PC-9 (cell line): ENCODE results near the gene FOSL2. TPM values are rescaled to one million over a fixed set of nuclear protein-coding genes. Genes with fewer than 3 reads are reported as not detected.

Source experiments
- BruUV-seq: library from RNA; stranded (reverse); fragments of 400-500 nt; replicated peaks from 2 replicates; lab custom pipeline; 2021; lab: Mats Ljungman, UMichigan
- CTCF ChIA-PET: fragments of 300-600 bp; sonication (Branson Sonifier 250); formaldehyde crosslinking; loops from one replicate; lab custom pipeline; 2022; ENCODE audit warnings: antibody characterized with exemption; lab: Charles Lee
- POLR2A ChIA-PET: fragments of 300-600 bp; sonication (Branson Sonifier 250); formaldehyde crosslinking; loops from one replicate; lab custom pipeline; 2022; ENCODE audit warnings: antibody characterized with exemption; ENCODE audit not compliant: unreplicated experiment; lab: Charles Lee
- DNase-seq, 2 experiments: peaks; one replicate each; pipeline versions ENCODE4 v3.0.0 to v3.0.0-alpha.2; 2015 to 2022; ENCODE audit warnings: mixed read lengths in 1 of 2
- H2AFZ ChIP-seq: fragments of 200-600 bp; sonication (generic); 2 replicates; pipeline ENCODE4 v1.8.1; 2017; ENCODE audit warnings: antibody characterized with exemption
- H3F3A ChIP-seq: fragments of 200-600 bp; sonication (generic); 2 replicates; pipeline ENCODE4 v1.8.1; 2017; ENCODE audit warnings: antibody characterized with exemption, mild to moderate bottlenecking, low read depth; ENCODE audit not compliant: insufficient read depth
- H3K27ac ChIP-seq: fragments of 200-600 bp; sonication (generic); 2 replicates; pipeline ENCODE4 v1.6.1; 2016; ENCODE audit warnings: mixed run types
- H3K27me3 ChIP-seq: fragments of 200-600 bp; sonication (generic); 2 replicates; pipeline ENCODE4 v1.6.1; 2016; ENCODE audit warnings: low read depth, mixed run types; ENCODE audit not compliant: insufficient read depth
- H3K36me3 ChIP-seq: fragments of 200-600 bp; sonication (generic); 2 replicates; pipeline ENCODE4 v1.6.1; 2016; ENCODE audit warnings: low read depth, mixed run types
- H3K4me1 ChIP-seq: fragments of 200-600 bp; sonication (generic); replicated peaks from 2 replicates; pipeline ENCODE4 v1.6.1; 2016; ENCODE audit warnings: mixed run types; ENCODE audit not compliant: insufficient read depth
- H3K4me2 ChIP-seq: fragments of 200-600 bp; sonication (generic); 2 replicates; pipeline ENCODE4 v1.6.1; 2017; ENCODE audit warnings: mixed run types
- H3K4me3 ChIP-seq: fragments of 200-600 bp; sonication (generic); 2 replicates; pipeline ENCODE4 v1.6.1; 2016; ENCODE audit warnings: mixed run types
- H3K79me2 ChIP-seq: fragments of 200-600 bp; sonication (generic); 2 replicates; pipeline ENCODE4 v1.6.1; 2017; ENCODE audit warnings: low read depth, mixed run types
- H3K9me2 ChIP-seq: fragments of 200-600 bp; sonication (generic); 2 replicates; pipeline ENCODE4 v1.8.1; 2017; ENCODE audit warnings: mild to moderate bottlenecking; ENCODE audit not compliant: insufficient read depth
- H3K9me3 ChIP-seq: fragments of 200-600 bp; sonication (generic); 2 replicates; pipeline ENCODE4 v1.8.1; 2016; ENCODE audit warnings: low read depth; ENCODE audit not compliant: insufficient read depth
- H4K20me1 ChIP-seq: fragments of 200-600 bp; sonication (generic); 2 replicates; pipeline ENCODE4 v1.8.1; 2017; ENCODE audit not compliant: insufficient read depth
- EZH2 ChIP-seq: fragments of 200-600 bp; sonication (generic); IDR thresholded peaks from 2 replicates; pipeline ENCODE4 v1.8.0; 2017; ENCODE audit warnings: antibody characterized with exemption, low read depth
- intact Hi-C: fragments of 100-400 bp; cut with micrococcal nuclease; formaldehyde crosslinking; loops from one replicate; pipeline ENCODE4 v1.10.0; 2022; ENCODE audit not compliant: unreplicated experiment
- total RNA-seq: library from RNA; stranded (reverse); gene quantifications from 2 replicates; pipeline ENCODE4 v1.2.3, GENCODE V29; 2021
- TF ChIP-seq, protein P1 (sequence below): fragments of 200-600 bp; sonication (generic); conservative IDR thresholded peaks from 2 replicates; pipeline ENCODE4 v1.6.1; 2017; ENCODE audit warnings: mixed run types, antibody characterized with exemption, mild to moderate bottlenecking, moderate library complexity

Gene FOSL2
- total RNA-seq, 1 experiment from 2014 or later: 60.0 TPM

DNA sequence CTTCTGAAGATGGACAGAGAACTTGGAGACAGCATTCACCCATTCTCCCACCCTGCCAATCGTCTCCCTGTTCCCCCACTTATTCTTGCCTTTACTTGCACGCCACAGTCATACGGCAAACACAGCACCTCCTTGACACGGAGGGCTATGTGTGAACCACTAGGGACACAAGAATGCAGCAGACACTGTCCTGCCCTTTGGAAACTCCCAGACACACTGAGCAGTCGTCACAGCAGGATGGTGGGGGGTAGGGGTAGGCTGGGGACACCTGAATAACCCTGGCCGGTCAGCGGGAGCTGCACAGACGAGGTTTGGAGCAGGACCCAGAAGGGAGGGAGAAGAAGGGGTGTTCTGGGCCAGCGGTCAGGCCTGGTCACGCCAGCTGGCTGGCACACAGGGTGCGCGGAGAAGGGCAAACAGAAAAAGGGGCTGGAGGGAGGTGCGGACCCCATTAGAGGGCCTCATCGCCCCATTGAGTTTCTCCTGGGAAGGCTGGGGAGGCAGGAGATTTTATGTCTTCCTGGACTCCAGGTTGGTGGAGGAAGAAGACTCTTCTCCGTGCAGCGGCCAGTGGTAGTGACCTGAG is 40.0 kb upstream of the FOSL2 start:
- no peaks in the 10 kb centered on the region for H3K9me2 ChIP-seq
- no peaks in the 10 kb centered on the region for H4K20me1 ChIP-seq
- ChIA-PET POLR2A (no interaction called here), CTCF (no interaction called here)
- BruUV-seq: no TSS peak
- no peak for TF ChIP-seq EZH2
- TF ChIP-seq, protein P1, sequence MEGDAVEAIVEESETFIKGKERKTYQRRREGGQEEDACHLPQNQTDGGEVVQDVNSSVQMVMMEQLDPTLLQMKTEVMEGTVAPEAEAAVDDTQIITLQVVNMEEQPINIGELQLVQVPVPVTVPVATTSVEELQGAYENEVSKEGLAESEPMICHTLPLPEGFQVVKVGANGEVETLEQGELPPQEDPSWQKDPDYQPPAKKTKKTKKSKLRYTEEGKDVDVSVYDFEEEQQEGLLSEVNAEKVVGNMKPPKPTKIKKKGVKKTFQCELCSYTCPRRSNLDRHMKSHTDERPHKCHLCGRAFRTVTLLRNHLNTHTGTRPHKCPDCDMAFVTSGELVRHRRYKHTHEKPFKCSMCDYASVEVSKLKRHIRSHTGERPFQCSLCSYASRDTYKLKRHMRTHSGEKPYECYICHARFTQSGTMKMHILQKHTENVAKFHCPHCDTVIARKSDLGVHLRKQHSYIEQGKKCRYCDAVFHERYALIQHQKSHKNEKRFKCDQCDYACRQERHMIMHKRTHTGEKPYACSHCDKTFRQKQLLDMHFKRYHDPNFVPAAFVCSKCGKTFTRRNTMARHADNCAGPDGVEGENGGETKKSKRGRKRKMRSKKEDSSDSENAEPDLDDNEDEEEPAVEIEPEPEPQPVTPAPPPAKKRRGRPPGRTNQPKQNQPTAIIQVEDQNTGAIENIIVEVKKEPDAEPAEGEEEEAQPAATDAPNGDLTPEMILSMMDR: no peak
- DNase-seq: no peak
- no peak overlapping the region for H3K4me3 ChIP-seq
- intact Hi-C loops: no loop called here
- H3K4me2 ChIP-seq: no peak overlapping the region
- H2AFZ ChIP-seq: no peak overlapping the region
- no peaks in the 10 kb centered on the region for H3K36me3 ChIP-seq
- H3K27ac ChIP-seq: no peak overlapping the region
- H3K4me1 ChIP-seq: no peaks in the 10 kb centered on the region; the same call in none of the 2 replicates
- H3K27me3 ChIP-seq: no peaks in the 10 kb centered on the region
- H3F3A ChIP-seq: peaks cover 6% of the 10 kb centered on the region; the same call in 1 of the 2 replicates
- no peaks in the 10 kb centered on the region for H3K9me3 ChIP-seq
- H3K79me2 ChIP-seq: no peaks in the 10 kb centered on the region

DNA sequence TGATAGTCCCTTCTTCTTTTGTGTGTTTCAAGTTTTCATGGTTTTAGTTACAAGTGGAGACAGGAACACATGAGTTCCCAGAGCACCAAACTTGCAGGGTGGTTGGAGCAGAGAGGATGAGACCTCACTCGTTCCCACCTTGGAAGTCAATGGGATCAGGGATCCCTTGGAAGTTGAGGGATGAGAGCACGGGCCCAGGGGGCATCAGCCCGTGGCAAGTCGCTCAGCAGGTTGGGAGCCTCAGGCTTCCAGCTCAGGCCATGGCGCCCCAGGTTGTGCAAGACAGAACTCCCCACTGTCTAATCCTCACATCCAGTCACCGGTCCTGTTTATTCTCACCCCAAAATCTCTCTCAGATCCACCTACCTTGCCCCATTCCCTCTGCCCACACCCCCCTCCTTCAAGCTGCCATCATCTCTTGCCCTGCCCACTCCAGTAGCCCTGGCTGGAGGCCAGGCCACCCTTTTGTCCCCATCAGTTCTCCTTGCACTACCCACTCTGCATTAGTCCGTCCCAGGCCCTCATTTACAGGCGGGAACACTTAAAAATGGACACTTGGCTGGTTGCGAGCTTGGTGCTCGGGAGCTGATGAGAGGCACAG is 37.6 kb upstream of the FOSL2 start:
- ChIA-PET CTCF (interaction anchor here (0.6 kb wide), 1 partner anchor 53 kb away, joined by 6 read pairs; no protein-coding TSS in a partner anchor), POLR2A (no interaction called here)
- Histone ChIP-seq H4K20me1 (no peaks in the 10 kb centered on the region), H3K36me3 (no peaks in the 10 kb centered on the region), H3K27me3 (no peaks in the 10 kb centered on the region), H3K4me2 (no peak overlapping the region), H3F3A (peaks cover 22% of the 10 kb centered on the region), H3K9me2 (no peaks in the 10 kb centered on the region), H3K79me2 (no peaks in the 10 kb centered on the region), H3K4me3 (no peak overlapping the region), H3K9me3 (no peaks in the 10 kb centered on the region), H3K27ac (no peak overlapping the region), H3K4me1 (peaks cover 17% of the 10 kb centered on the region), H2AFZ (no peak overlapping the region)
- no TSS peak for BruUV-seq
- intact Hi-C loops: no loop called here
- DNase-seq: no peak
- TF ChIP-seq, protein P1: no peak
- TF ChIP-seq EZH2: no peak

DNA sequence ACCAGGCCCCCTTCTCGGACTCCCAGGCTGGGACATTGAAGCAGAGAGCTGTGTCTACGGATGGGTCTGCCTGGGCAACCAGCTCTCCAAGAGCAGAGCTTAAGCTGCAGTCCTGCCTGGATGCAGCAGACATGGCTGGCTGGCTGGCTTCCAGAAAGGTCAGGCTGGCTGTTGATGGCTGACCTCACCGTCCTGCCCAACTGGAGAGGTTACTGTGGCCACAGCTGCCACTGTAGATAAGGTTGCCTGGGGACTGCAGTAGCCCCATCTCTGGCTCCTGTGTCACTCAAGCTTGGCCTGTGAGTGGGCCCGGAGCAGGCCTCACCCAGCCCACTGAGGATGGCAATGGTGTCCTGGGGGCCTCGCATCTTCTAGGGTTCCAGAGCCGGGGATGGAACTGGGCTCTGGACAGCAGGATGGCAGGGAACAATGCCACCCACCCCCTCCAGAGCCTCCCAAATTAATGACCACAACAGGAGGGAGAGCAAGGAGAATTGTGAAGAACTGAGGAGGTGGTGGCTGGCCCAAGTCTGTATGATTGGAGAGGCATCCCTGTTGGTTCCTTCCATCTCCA is 37.0 kb upstream of the FOSL2 start:
- H3K27ac ChIP-seq: no peak overlapping the region
- H3K79me2 ChIP-seq: no peaks in the 10 kb centered on the region
- CTCF ChIA-PET: interaction anchor here (0.6 kb wide), 1 partner anchor 52 kb away, joined by 6 read pairs; no protein-coding TSS in a partner anchor

More for the DNA sequence above, 37.0 kb upstream of the FOSL2 start:
- peaks cover 28% of the 10 kb centered on the region for H3F3A ChIP-seq
- POLR2A ChIA-PET: interaction anchor here (0.6 kb wide), 1 partner anchor 579 kb away, joined by 3 read pairs; no protein-coding TSS in a partner anchor
- no peak overlapping the region for H3K4me3 ChIP-seq
- H3K4me1 ChIP-seq: peaks cover 23% of the 10 kb centered on the region
- DNase-seq: peak in 1 of 2 experiments; percentile 62
- H3K9me2 ChIP-seq: no peaks in the 10 kb centered on the region
- BruUV-seq: no TSS peak
- H2AFZ ChIP-seq: no peak overlapping the region
- H3K4me2 ChIP-seq: no peak overlapping the region
- no peaks in the 10 kb centered on the region for H3K36me3 ChIP-seq
- intact Hi-C loops: no loop called here
- no peaks in the 10 kb centered on the region for H3K27me3 ChIP-seq
- H3K9me3 ChIP-seq: no peaks in the 10 kb centered on the region
- TF ChIP-seq, protein P1: no peak
- TF ChIP-seq EZH2: no peak
- H4K20me1 ChIP-seq: no peaks in the 10 kb centered on the region
